Right hindlimb (tissue), 1 donor: ENCODE results near the gene FGFBP2.
A peak's percentile ranks its signal among the peaks of the same experiment; 100 is the strongest.

ENCODE experiments used
- DNase-seq: peaks from one replicate; pipeline ENCODE4 v3.0.0-alpha.2; 2018

The FGFBP2 gene, protein sequence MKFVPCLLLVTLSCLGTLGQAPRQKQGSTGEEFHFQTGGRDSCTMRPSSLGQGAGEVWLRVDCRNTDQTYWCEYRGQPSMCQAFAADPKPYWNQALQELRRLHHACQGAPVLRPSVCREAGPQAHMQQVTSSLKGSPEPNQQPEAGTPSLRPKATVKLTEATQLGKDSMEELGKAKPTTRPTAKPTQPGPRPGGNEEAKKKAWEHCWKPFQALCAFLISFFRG

DNA sequence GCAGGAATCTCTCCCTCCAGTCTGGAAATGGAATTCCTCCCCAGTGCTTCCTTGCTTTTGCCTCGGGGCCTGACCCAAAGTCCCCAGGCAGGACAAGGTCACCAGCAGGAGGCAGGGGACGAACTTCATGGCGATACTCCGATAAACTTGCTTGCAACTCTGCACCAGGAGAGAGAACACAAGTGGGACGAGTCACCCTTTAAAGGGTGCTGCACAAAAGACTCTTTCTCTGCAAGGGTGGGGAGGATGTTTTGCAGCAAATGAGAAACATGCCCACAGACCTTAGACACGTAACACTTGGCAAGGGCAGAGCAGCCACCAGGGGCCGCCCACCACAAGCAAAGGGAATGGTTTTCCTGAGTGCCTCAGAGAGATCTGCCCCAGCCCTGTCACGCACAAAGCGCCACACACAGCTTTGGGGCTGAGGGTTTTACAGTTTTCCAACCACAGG, at the start of gene FGFBP2:
Gene FGFBP2, minus strand, starts transcription at position 175 of the 451 bp plus-strand sequence. Its CDS starts 46 bp downstream, at position 129.
- peak; percentile 72 for DNase-seq

DNA sequence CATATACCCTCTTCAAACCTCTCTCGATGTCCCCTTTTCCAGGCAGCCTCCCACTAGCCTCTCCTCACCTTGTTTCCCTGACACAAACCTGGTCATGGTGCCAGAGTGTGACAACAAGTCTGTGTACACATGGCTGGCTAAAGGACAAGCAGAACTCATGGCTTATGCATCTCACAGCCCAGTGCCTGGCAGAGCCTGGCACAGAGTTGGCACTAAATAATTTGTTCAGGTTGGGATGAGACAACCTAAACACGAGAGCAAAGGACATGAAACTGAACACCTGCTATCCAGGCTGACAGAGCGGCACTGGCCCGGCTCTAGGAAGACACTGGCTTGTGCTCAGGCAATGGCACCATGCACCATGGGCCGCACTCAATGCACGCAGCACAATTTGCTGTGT, 48.2 kb upstream of the FGFBP2 start:
- no peak for DNase-seq

DNA sequence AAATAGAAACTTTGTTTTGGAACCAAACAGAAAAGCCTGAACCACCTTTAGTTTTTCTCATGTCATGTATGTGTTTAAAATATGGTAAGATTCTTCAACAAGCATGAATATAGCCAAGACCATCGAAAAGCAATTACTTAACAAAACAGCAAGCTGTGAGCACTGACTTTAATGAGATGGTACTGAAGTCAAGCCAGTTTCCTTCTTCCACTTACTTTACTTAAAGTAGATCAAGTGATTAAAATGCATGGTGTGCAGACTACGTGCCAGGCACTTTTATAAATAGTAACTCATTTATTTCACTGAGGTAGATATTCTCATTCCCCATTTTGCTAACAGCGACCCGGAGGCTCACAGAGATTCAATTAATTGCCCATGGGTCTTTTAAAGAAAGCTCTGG, 46.2 kb upstream of the FGFBP2 start:
- DNase-seq: no peak

DNA sequence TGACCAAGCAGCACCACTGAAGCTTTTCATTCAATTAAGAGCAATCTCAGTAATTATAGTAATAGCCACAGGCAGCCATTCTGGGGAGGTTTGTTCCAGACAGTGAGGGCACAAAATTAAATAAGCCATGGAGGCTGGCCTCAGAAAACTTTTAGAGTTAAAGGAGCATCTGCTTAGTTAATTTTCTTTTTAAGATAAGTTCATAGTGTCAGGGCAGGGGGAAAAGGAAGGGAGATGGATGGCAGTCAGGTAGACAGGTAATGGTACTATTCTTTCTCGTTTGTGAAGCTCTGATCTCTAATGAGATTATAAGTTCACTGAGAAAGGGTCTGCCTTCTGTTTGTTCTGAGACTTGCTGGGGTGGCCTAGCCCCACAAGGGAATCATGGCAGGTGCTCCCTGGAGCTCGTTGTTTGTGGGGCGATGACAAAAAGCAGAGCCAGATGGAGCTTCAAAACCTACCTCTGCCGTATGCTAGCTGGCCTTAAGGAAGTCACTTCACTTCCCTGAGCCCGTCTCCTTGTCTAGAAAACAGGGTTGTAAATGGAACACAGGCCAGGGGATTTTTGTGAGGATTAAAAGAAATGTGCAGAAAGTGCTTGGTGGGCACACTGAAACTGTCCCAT, 44.6 kb upstream of the FGFBP2 start:
- no peak for DNase-seq

DNA sequence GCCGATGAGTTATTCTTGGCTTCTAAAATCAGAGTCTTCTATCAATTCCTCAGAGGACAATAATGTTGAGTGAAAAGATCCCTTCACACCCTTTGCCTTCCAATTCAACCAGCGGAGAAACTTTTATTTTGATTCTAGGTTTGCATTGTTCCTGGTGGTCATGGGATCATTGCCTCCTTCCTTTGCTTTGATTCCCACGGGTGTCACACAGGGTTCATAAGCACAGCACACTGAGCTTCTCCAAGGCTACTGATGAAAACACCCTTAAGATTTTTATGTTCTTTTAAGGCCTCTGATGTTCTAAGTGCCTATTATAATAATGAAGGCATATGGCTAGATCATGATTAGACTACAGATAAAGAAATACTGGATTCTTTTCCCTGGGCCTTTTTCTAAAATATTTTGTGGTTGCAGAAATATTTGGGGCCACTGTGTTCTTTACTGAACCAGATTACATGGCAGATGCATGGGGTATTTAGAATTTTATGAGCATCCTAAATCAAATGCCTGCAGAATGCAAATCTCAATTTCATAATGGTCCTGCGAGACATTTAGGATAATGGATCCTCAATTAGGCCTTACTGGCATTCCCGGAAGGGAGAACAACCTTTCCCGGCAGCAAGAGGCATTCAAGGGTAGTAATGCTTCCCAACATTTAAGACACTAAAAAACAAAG, 43.9 kb upstream of the FGFBP2 start:
- no peak for DNase-seq

DNA sequence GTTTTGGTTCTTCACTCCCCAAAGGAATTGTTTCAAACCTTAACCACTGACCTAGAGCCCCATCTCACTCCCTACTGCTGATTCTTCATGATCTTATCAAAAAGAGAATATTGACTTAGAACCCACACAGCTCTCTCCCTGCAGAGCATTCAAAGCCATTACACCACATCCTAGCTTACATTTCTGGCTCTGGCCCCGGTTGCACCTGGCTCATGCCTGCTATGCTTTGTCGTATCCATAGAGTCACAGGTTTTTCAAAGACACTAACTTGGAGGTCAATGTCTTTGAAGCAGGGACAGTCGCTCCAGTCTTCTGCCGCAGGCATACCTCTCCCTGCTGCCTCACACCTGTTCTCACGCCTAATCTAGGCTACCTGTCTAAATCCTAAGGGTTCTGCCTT, 42.7 kb upstream of the FGFBP2 start:
- no peak for DNase-seq

DNA sequence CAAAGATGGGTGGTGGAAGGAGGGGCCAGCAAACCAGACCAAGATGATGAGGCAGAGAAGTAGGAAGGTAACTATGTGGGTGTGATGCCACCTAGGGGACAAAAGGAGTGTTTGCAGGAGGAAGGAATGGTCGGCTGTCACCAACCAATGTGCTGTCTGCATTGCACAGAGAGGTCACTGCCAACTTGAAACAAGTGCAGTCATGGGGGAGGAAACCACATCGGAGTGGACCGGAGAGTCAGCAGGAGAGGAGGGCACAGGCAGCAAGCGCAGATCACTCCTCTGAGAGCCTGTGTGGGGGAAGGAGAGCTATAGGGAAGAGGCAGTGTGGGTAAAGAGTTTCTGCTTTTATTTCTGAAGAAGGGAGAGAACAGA, 38.5 kb upstream of the FGFBP2 start:
- peak; percentile 71 for DNase-seq

DNA sequence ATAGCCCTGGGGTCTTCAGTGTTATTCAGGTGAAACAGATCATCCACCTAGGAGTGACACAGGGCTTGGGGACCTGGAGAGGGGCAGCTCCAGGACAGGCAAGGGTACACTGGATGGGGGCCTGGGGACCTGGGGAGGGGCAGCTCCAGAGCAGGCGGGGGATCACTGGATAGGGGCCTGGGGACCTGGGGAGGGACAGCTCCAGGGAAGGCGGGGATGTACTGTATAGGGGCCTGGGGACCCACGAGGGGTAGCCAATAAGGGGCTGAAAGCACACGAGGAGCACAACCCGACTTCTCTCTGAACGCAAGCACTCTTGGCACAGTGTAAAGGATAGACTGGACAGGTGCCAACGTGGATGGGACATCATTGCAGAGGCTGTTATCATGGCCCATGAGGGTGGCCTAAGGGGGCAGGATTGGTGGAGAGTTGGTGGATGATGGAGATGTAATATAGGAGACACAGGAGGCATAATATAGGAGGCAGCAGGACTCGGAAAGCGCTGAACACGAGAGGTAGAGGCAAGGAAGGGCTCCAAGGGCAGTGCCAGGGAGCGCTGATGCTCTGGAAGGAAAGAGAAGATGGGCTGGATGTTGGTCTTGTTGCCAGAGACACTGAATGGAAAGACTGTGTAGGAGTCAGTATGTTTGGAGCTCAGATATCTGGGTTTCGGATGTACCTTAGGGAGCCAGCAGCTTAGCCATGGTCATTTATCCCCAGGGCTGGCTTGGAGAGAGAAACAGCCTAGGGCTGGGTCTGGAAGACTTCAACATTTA, 37.9 kb upstream of the FGFBP2 start:
- DNase-seq: no peak

DNA sequence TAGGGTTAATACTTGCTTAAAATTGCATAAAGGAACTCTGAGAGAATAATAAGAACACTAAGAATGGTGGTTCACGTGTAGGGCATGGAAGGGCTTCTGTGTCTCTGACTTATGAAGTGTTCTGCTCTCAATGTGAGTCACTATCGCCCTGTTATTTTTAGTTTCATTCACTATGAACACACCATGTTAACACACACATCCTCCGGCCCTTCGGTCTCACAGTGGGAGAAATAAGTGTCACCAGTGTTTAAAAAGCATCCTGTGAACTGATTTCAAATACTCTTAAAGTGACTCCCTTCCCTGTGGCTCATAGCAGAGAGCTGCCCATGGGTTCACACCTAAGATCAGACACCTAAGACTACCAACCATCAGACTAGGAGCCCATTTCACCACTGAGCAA, 33.8 kb upstream of the FGFBP2 start:
- no peak for DNase-seq

DNA sequence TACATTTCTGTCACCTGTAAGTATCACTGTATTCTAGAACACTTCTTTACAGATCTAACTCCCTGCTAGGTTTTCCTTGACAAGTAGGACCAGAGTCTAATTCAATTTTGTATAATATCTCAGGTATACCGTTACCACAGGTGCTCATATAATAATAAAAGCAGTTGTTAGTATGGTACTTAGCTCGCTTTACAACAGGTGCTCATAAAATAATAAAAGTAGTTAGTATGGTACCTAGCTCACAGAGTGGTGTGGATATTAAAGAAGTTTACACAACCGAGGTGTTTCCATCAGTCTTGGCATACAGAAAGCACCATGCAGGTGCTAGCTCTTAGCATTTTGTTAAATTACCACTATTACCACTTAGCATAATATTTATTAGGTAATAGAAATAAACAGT, 32.9 kb upstream of the FGFBP2 start:
- no peak for DNase-seq

DNA sequence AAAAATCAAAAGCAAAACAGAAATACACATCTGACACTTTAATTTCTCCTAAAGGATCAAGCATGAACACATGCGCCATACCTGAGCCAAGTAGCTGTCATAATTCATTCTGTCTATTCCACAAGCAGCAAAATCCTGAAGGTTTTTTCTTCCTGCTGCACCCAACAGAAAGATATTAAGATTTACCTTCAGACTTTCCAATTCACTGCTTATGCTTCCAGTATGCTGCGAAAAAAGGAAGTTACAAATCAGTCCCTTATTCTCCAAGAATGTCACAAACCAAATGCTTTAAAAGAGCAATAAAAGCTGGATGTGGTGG, 29.2 kb upstream of the FGFBP2 start:
- no peak for DNase-seq

DNA sequence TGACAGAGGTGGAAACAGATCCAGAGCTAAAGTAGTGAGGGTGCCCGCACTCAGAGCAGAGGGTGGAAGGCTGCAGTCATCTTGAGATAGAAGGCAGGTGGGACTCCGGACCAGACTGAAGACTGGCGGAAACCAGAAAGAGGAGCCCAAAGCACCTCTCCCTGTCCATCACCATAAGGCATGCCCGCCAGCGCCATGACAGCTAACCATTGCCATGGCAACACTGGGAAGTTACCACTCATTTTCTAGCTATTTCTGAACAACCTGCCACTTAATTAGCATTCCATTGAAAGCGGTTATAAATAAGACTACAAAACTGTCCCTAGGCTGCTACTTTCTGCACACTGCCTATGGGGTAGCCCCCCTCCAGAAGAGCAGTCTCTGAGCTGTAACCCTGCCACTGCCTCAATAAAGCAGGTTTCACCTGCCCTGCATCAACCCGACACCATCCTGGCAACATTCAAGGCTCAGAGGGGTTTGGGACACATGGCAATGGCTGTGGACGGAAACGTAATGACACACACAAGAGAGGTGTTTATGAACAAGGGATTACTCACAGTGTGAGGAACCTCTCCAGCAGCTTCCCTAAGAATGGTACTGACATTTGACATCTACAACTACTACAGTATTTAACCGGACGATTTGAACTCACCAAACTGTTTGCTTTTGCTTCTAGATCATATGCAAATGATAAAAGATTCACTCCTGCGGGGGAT, 27.8 kb upstream of the FGFBP2 start:
- no peak for DNase-seq

DNA sequence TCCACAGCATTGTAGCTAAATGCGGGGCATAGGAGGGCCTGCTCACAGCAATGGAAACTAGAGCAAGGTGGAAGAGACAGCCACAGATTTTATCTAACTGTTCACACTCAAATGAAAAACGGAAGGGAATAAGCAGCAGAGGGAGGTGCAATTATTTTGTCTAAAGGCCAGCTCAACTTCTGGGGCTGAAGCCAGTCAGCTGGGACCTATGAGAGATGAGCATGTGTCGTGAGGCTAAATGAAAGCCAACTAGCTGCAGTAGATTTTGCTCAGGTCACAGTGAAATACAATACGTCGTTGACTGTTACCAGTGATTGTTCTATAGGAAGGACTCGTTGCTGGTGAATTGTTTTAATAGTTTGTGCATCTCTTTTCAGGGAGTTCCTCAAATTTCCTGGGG, 26.4 kb upstream of the FGFBP2 start:
- no peak for DNase-seq

DNA sequence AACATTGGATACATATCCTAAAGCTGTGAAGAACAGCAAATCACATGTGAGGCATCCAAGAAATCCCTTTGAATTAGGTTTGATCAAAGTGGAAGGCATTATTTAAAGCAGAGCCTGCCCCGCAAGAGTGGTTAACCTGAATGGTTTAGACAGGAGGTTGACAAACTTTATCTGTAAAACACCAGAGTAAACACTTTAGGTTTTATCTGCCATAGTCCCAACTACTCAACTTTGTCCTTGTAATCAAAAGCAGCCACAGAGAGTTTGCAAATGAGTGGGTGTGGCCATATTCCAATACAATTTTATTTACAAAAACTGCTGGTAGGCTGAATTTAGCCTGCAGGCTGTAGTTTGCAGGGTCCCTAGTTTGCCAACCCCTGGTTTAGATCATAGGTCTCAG, 25.2 kb upstream of the FGFBP2 start:
- no peak for DNase-seq

DNA sequence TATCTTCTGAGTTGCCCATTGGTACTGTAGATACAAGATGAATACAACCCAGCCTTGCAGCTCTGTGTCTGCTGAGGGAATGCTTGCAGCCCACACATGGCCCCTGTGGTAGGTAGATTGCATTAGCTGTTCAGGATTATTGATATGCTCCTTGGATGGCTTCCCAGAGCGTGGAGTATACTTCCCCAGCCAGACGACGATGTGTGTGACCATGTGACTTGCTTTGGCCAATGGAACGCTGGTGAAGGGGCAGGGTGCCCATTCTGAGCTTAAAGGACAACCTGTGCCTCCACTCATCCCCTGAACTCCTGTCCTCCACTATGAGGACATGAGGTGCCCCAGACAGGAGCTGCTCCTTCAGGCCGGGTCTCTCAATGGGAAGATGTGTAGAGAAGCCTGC, 23.9 kb upstream of the FGFBP2 start:
- no peak for DNase-seq

DNA sequence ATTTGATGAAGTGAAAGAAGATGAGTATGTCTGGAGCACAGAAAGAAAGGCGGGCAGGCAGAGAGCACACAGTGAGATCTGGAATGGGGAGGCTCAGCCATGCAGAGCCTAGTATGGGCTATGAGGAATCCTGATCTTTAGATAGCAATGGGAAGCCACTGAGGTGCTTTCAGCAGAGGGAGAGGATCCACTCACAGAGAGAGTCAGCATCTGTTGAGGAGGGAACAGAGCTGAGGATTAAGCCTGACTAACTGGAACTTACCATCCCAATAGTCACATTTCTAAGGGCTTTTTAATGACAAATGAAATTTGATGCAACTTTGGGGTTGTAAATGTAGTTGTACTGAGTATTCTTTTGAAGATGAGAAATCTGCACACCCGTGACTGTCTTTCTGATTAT, 20.6 kb upstream of the FGFBP2 start:
- DNase-seq: no peak

DNA sequence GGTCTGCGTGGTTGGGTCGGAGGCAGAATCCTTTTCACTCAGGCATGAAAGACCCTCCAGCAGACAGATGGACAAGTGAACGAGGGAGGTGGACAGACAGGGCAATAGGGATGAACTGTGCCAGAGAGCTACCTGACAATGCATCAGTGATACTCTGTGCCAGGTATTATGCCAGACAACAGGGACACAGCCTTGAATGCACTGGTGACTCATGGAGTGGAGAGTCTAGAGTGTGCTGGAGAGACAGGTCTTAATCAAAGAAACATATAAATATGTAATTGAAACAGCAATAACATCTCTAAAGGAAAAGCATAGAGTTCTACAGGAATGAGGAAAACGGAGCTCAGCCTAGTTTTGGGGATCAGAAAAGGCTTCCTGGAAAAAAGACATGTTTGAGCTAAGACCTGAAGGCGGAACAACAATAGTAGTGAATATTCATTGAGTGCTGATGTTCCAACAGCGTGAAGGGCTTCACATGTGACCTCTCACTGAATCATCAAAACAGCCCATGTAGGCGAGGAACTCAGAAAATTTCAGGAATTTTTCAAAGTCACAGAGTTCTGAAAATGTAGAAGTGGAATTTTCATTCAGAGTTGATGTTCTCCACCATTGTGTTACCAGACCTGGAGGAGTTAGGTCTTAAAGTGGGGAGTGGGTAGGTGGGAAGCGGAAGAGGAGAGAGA, 20.0 kb upstream of the FGFBP2 start:
- DNase-seq: no peak

DNA sequence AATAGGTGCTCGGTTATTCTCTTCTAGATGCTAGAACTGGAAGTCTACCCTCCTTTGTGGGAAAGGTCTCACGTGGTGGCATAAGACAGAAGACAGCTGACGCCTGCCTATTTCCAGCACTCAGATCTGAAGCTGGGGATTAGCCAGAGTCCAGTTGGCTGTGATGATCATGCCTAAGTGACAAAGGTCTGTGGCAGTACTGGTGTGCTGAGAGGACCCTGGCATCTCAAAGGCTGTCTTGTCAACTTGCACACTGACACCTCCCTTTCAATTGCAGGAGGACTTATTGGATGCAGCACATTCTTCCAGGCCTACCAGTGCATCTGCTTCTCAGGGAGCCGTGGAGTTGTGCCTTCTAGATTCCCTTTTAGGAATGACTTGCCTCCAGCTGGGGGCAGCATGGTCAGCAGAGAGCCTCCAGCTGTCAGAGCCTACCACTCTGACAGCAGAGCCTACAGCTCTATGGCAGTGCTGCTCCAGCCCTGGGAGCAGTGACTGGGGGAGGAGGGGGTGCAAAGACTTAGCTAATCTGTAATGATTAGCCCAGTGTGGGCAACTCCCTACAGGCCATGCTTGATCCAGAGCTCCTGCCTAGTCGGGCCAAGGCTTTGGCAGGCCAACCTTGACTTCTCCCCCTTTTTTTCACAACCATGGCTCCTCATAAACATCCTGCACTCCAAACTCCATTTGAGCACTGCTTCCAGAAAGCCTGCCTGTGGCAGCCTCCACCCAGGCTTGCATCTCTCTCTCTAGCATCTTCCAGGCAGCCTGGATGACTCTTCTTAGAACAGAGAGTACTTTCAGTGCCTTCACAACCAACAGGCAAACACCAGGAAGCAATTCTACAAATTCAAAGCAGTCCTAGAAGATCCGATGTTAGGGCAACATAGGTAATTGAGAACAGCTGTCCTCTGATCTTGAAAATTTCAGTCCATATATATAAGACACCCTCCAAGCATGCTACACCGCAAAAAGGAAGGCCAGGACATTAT, 13.8 kb upstream of the FGFBP2 start:
- no peak for DNase-seq

DNA sequence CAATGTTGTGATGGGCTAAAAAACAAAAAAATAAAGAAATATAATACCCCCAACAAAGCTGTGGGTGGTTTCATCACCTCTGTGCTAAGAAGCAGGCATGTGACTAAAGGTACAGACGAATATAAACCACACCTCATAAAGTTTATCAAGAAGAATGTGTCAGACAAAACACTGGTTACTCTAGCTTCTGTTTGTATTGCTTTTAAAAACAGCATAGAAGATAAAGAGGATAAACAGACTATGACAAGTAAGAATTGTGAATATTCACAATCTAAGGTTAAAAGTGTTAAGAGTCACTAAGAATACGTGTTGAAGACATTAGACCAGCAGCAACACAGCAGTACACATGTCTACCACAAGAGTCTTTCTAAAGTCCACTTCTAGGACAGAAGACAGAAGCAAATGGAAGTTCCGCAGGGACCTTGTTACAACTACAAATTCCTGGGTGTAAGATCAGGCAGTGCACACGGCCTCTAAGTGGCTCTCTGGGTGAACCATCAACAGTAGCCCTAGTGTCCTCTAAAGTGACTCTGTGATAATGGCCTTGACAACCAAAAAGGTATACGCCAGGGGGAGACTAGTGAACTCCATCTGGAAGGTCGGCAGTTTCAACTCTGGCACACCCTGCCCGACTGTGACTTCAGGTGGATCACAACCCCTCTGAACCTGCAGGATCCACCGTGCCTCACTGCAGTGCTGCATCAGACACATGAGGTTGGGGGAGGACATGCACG, 8.3 kb upstream of the FGFBP2 start:
- DNase-seq: no peak

DNA sequence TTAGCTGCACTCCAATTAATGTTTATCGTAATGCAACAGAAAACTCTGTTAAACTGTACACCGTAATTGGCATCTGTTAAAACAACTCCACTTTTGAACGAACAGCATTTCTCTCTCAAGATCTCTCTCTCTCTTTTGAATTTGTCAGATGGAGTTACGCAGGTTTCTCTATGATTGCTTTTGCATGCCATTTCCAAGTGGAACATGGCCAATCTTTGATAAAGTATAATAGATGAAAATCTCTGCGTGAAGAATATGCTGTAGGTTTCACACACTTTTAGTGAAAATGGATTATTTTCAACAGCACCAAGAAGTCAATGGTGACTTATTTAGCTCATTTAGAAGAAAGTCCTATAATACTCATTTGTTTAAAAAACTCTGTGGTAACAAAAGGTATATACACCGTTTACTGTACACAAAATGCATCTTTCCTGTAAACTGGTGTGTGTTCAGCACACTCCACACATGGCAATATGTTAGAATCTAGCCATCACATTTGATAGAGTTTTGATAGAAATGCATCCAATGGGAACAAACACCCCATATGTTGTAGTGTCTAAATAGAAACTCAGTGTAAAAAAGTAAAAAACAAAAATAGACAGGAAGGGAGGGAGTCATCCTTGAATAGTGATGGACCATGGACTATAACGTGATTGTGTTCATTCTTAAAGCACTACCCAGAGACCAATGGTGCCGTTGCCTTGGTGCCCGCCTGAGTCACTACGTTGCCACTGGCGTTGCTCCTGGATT, 5.8 kb upstream of the FGFBP2 start:
- no peak for DNase-seq
